ENCODE measurements around the gene SLC25A26. TPM values are rescaled to one million over a fixed set of nuclear protein-coding genes. Genes with fewer than 3 reads are reported as not detected.

Gene SLC25A26
- total and polyA plus RNA-seq, 2 of the 13 experiments (the other 11 are each of a cell fraction or from before 2014, with no cell fraction given): 23.1 to 32.7 TPM

DNA sequence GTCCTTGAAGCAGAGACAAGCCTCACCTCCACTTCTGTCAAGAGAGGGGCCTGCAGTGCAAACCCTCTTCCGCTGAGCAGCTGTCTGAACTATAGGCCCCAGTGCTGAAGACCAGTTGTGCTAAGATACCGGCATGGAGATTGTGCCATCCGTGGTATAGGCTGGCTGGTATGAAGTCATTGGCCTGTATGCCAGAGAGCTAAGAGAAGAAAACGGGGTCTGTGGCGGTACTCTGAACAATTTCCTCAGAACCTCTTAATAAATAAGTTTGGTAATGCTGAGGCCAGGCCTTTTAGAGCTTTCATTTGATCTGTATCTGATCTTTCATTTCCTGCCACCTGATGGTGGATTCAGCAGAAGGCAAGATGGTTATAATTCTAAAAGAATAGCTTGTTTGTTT lies 157.0 kb downstream of the SLC25A26 start (continued):
- TF ChIP-seq, protein P1, sequence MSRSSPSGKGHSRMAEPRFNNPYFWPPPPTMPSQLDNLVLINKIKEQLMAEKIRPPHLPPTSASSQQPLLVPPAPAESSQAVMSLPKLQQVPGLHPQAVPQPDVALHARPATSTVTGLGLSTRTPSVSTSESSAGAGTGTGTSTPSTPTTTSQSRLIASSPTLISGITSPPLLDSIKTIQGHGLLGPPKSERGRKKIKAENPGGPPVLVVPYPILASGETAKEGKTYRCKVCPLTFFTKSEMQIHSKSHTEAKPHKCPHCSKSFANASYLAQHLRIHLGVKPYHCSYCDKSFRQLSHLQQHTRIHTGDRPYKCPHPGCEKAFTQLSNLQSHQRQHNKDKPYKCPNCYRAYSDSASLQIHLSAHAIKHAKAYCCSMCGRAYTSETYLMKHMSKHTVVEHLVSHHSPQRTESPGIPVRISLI (CRISPR knock-in tag; IDR thresholded peaks at IDR 0.05; ENCODE audit: borderline replicate concordance): no peak
- TF ChIP-seq ZZZ3 (CRISPR knock-in tag; IDR thresholded peaks at IDR 0.05; ENCODE audit: borderline replicate concordance) (no peak), TARDBP (CRISPR knock-in tag; IDR thresholded peaks at IDR 0.05) (no peak), HDAC6 (IDR thresholded peaks at IDR 0.05; ENCODE audit: low read depth, low read length) (no peak), KDM5B (CRISPR knock-in tag; IDR thresholded peaks at IDR 0.05; ENCODE audit: borderline replicate concordance) (no peak)

DNA sequence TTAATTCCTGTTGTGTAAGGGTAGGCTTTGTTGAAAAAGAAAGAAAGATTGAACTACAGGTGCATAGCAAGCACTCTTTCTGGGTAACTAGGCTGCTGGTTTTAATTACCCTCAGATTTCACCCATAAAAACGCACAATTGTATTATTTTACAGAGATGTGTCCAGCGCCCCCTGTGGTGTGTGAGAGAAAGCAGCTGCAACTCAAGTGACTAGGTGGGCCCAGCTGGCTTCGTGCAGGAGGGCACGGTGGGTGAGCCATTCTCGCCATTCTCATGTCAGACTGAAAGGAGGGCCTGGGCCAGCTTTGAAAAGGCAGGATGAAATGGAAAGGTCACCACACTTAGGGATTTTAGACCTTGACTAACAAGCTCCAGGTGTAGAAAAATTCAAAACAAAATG lies 157.5 kb downstream of the SLC25A26 start:
- ATAC-seq (no peak), FAIRE-seq (no peak), DNase-seq (ENCODE audit: low spot score) (no peak)
- Histone ChIP-seq H3K4me1 (ENCODE audit: insufficient read depth, low read length) (peaks cover 18% of the 10 kb centered on the region), H3K9ac (ENCODE audit: insufficient read depth, low read depth, low read length) (no peak overlapping the region), H3K27ac (ENCODE audit: extremely low read length, insufficient read depth, low read length) (no peak overlapping the region), H3K36me3 (replicated peaks in 1 of 2; ENCODE audit: control insufficient read depth in 1 of 2, insufficient read depth in 2 of 2, low read length in 2 of 2) (peaks cover 26 to 61% of the 10 kb centered on the region in 2 experiments), H3K4me3 (replicated peaks in 1 of 3; ENCODE audit: insufficient read depth in 1 of 3, low read depth in 2 of 3, low read length in 3 of 3) (no peak overlapping the region), H3K27me3 (ENCODE audit: control insufficient read depth in 1 of 2, insufficient read depth in 2 of 2, low read length in 2 of 2) (no peaks in the 10 kb centered on the region), H4K20me1 (ENCODE audit: insufficient read depth, low read length) (no peaks in the 10 kb centered on the region), H3K4me2 (ENCODE audit: low read depth, low read length) (no peak overlapping the region), H3K79me2 (ENCODE audit: insufficient read depth, low read length) (no peaks in the 10 kb centered on the region), H2AFZ (ENCODE audit: low read length) (no peak overlapping the region), H3K9me3 (ENCODE audit: low read length) (no peaks in the 10 kb centered on the region)
- BruUV-seq (replicated peaks): no TSS peak
- 93% methylated on average over 5 of the region's 5 CpGs for WGBS (ENCODE audit: low lambda C conversion rate)
- ChIA-PET CTCF (ENCODE audit: low intra/inter-chr PET ratio, low total read pairs) (no interaction called here), POLR2A (no interaction called here)
- in situ Hi-C loops (cut with HindIII; ENCODE audit: extremely low pct_ligation_motif_present, low pct_unique_long_range_greater_than_20kb): no loop called here
- intact Hi-C loops (cut with micrococcal nuclease; ENCODE audit: unreplicated experiment): no loop called here
- TF ChIP-seq ZNF207 (IDR thresholded peaks at IDR 0.05; ENCODE audit: borderline replicate concordance) (no peak), RORA (CRISPR knock-in tag; IDR thresholded peaks at IDR 0.05) (no peak)
- TF ChIP-seq, protein P2, sequence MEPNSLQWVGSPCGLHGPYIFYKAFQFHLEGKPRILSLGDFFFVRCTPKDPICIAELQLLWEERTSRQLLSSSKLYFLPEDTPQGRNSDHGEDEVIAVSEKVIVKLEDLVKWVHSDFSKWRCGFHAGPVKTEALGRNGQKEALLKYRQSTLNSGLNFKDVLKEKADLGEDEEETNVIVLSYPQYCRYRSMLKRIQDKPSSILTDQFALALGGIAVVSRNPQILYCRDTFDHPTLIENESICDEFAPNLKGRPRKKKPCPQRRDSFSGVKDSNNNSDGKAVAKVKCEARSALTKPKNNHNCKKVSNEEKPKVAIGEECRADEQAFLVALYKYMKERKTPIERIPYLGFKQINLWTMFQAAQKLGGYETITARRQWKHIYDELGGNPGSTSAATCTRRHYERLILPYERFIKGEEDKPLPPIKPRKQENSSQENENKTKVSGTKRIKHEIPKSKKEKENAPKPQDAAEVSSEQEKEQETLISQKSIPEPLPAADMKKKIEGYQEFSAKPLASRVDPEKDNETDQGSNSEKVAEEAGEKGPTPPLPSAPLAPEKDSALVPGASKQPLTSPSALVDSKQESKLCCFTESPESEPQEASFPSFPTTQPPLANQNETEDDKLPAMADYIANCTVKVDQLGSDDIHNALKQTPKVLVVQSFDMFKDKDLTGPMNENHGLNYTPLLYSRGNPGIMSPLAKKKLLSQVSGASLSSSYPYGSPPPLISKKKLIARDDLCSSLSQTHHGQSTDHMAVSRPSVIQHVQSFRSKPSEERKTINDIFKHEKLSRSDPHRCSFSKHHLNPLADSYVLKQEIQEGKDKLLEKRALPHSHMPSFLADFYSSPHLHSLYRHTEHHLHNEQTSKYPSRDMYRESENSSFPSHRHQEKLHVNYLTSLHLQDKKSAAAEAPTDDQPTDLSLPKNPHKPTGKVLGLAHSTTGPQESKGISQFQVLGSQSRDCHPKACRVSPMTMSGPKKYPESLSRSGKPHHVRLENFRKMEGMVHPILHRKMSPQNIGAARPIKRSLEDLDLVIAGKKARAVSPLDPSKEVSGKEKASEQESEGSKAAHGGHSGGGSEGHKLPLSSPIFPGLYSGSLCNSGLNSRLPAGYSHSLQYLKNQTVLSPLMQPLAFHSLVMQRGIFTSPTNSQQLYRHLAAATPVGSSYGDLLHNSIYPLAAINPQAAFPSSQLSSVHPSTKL (CRISPR knock-in tag; IDR thresholded peaks at IDR 0.05): no peak
- TF ChIP-seq, protein P3, sequence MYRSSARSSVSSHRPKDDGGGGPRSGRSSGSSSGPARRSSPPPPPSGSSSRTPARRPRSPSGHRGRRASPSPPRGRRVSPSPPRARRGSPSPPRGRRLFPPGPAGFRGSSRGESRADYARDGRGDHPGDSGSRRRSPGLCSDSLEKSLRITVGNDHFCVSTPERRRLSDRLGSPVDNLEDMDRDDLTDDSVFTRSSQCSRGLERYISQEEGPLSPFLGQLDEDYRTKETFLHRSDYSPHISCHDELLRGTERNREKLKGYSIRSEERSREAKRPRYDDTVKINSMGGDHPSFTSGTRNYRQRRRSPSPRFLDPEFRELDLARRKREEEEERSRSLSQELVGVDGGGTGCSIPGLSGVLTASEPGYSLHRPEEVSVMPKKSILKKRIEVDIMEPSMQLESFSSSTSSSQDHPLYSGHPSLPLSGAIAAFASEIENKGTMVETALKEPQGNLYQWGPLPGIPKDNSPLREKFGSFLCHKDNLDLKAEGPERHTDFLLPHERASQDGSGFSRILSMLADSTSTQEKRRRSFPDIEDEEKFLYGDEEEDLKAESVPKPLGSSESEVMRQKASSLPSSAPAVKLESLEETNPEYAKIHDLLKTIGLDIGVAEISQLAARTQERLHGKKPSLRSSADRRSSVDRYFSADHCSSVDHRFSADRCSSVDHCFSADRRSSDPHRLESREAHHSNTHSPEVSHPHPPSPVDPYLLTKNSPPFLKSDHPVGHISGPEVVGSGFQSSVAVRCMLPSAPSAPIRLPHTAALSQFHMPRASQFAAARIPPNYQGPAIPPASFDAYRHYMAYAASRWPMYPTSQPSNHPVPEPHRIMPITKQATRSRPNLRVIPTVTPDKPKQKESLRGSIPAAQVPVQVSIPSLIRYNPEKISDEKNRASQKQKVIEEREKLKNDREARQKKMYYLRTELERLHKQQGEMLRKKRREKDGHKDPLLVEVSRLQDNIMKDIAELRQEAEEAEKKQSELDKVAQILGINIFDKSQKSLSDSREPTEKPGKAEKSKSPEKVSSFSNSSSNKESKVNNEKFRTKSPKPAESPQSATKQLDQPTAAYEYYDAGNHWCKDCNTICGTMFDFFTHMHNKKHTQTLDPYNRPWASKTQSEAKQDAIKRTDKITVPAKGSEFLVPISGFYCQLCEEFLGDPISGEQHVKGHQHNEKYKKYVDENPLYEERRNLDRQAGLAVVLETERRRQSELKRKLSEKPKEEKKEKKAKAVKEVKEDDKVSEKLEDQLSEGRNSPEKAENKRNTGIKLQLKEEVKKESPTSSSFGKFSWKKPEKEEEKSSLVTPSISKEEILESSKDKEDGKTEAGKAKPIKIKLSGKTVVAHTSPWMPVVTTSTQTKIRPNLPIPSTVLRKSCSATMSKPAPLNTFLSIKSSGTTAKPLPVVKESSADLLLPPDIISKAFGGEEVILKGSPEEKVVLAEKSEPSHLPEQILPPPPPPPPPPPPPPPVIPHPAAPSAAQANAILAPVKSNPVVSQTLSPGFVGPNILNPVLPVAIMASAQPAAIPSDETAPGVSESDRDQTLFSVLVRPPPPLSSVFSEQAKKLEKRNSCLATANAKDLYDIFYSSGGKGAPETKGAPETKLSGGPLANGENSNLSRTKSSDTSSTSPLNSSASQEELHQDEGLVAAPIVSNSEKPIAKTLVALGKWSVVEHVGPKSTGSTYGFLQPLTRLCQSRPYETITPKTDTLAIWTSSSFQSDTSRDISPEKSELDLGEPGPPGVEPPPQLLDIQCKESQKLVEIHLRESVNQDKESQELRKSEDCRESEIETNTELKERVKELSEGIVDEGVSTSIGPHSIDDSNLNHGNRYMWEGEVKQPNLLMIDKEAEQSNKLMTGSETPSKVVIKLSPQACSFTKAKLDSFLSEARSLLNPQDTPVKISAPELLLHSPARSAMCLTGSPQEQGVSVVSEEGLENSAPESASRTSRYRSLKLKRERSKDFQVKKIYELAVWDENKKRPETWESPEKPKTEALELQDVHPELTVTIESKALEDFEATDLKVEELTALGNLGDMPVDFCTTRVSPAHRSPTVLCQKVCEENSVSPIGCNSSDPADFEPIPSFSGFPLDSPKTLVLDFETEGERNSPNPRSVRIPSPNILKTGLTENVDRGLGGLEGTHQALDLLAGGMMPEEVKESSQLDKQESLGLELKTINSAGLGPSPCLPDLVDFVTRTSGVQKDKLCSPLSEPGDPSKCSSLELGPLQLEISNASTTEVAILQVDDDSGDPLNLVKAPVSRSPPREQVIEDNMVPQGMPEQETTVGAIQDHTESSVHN (CRISPR knock-in tag; IDR thresholded peaks at IDR 0.05): no peak
